Measurements from ENCODE around the gene TPRN.

Gene TPRN

GRCh38 chr9:137213160-137214060 is 12.9 kb upstream of the TPRN start:
- H3K27ac ChIP-seq: no peak overlapping the region
- DNase-seq (ENCODE audit: low read depth, low spot score): no peak

DNA sequence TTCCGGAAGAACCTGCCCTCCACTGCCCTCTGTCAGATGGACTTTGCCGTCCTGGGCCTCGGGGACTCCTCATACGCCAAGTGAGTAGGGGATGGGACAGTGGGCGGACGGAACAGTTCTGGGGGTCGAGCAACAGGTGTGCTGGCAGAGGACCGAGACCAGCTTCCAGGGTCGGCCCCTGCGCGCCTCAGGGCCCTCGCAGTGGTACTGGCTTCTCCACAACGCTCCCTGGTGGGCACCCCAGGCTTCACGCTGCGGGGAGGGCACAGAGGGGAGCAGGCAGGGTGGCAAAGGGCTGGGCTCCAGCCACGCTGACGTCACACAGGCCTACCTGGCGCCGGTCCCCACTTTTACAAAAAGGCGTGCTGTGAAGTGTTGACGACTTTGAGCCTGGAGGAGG is 12.0 kb upstream of the TPRN start:
- DNase-seq (ENCODE audit: low read depth, low spot score): no peak
- H3K27ac ChIP-seq: no peak overlapping the region

GRCh38 chr9:137211532-137211931 is 11.0 kb upstream of the TPRN start:
- H3K27ac ChIP-seq: no peak overlapping the region

DNA sequence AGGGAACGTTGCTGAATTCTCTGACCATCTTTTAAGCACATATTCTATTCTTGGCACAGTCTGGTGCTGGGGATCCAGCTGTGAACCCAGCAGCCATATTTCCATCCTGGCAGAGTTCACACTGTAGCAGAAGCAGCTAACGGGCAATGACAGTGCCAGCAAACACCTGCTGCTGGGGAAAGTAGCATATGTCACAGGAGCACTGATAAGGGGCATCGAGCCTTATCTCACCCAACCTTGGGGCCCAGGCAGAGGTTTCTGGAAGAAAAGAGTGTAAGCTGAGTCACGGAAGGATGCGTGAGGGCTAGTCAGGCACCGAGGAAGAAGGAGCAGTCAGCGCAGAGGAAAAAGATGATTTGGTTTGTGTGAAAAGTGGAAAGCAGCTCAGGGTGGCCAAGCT is 6.1 kb upstream of the TPRN start:
- H3K27ac ChIP-seq: no peak overlapping the region
- no peak for DNase-seq (ENCODE audit: low read depth, low spot score)

More at GRCh38 chr9:137211532-137211931, 11.0 kb upstream of the TPRN start:
- no peak for DNase-seq (ENCODE audit: low read depth, low spot score)

DNA sequence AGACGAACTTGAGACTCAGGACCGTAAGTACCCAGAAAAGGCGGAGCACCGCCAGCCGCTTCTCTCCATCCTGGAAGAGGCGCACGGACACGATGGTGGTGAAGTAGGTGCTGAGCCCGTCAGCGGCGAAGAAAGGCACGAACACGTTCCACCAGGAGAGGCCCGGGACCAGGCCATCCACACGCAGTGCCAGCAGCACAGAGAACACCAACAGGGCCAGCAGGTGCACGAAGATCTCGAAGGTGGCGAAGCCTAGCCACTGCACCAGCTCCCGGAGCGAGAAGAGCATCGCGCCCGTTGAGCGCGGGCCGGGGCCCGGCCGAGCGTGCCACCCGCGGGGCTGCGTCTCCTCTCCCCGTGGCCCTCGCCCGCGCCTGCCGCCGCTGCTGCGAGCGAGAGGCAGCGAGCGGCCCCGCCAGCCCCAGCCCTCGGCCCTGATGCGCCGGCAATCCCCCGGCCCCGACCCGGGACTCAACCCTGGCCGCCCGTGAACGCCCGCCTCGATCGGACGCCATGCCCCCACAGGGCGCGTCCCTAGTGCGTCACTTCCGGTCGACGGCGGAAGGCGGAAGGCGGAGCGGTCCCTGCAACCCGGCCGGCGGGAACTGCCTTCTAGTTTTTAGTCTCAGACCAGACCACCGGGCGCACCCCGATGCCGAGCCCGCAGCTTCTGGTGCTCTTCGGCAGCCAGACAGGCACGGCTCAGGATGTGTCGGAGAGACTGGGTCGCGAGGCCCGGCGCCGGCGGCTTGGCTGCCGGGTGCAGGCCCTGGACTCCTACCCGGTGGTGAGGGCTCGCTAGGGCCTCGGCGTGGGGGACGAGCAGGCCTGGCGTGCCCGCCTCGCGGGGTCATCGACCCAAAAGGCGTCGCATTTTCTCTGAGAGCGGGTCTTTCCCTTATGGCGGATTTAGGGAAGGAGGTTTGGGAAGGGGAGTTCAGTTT is 4.9 kb upstream of the TPRN start, which contains the start of the genes NDOR1 and TMEM203:
Gene NDOR1, plus strand, starts transcription at position 575 of the 944 bp plus-strand sequence. Its CDS starts 78 bp downstream, at position 653.
Gene TMEM203, minus strand, starts transcription at position 523 of the 944 bp plus-strand sequence. Its CDS starts 234 bp downstream, at position 289.
- peak within 1 kb of the TSS; percentile 57 for H3K27ac ChIP-seq

GRCh38 chr9:137204731-137205125 is 4.2 kb upstream of the TPRN start:
- DNase-seq (ENCODE audit: low read depth, low spot score): no peak
- peak overlapping the region; percentile 57 for H3K27ac ChIP-seq

More for the DNA sequence above, 4.9 kb upstream of the TPRN start, which contains the start of the genes NDOR1 and TMEM203:
- DNase-seq (ENCODE audit: low read depth, low spot score): peak; percentile 36

DNA sequence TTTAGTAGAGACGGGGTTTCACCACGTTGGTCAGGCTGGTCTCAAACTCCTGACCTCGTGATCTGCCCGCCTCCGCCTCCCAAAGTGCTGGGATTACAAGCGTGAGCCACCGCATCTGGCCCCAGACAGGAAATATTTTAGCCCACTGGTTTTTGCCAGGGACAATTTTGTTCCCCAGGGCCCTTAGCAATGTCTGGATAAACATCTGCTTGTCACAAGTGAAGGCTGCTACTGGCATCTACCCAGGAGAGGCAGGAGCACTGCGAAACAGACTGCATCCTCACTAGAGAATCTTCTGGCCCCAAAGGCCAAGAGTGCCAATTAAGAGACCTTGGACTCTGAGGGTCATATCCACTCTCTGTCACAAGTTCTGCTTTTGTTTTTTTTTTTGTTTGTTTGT is 2.4 kb upstream of the TPRN start:
- no peak for DNase-seq (ENCODE audit: low read depth, low spot score)
- no peak overlapping the region for H3K27ac ChIP-seq

- peak overlapping the region; percentile 36 for H3K27ac ChIP-seq
- DNase-seq (ENCODE audit: low read depth, low spot score): no peak
These were observed 796 bp upstream of the TPRN start for GRCh38 chr9:137201205-137201868.

- no peak overlapping the region for H3K27ac ChIP-seq
- no peak for DNase-seq (ENCODE audit: low read depth, low spot score)
These were observed 975 bp downstream of the TPRN start for GRCh38 chr9:137199411-137200121.

- H3K27ac ChIP-seq: no peak overlapping the region
- DNase-seq (ENCODE audit: low read depth, low spot score): no peak
These were observed 1.6 kb downstream of the TPRN start for GRCh38 chr9:137198902-137199283.

GRCh38 chr9:137198051-137198901 is 2.3 kb downstream of the TPRN start:
- no peak for DNase-seq (ENCODE audit: low read depth, low spot score)
- H3K27ac ChIP-seq: no peak overlapping the region

DNA sequence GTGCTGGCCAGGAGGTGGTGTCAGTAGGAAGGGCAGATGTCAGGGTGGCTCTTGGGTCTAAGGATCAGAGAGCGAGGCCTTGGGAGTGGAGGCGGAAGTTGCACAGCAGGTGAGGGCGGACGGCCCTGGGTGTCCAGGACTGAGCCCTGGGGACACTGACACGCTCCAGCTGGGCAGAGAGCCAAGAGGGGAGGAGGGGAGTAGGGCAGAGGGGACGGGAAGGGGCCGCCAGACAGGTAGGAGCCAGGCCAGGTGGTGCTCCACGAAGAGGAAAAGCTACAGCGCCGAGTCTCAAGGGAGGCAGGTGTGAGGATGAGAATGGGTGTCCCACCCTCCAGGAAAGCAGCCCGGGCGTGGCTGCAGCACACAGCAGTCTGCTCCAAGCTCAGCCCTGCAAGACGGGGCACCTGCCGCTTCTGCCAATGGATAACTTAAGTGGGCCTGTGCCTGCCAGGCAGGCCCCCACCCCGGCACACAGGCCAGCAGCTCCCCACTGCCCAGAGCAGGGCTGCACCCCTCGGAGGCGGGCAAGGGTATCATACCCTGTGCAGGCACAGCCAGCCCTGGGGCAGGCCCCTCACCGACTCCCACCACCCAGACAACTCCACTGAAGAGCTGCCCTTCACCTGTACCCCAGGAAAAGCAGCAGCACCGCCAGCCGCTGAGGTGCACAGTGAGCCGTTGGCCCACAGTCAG is 4.9 kb downstream of the TPRN start:
- no peak overlapping the region for H3K27ac ChIP-seq
- DNase-seq (ENCODE audit: low read depth, low spot score): no peak

DNA sequence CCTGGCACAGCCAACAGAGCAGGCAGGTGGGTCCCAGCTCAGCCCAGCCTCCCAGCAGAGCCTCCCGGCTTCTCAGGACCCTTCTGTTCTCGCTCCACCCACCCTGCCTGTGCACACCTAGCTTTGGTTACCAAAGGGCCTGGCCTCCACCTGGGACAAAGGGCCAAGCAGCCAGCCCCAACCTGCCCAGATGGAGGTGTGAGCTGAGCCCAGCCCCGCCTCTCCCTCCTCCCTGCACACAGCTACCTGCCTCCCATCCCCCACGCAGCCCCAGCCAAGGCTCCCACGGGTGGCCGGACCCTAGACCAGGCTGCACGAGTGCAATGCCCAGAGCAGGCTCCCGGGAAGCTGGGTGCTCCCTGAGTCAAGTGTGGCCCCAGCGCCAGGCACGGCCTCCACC is 5.6 kb downstream of the TPRN start:
- H3K27ac ChIP-seq: no peak overlapping the region
- no peak for DNase-seq (ENCODE audit: low read depth, low spot score)

- no peak for DNase-seq (ENCODE audit: low read depth, low spot score)
- no peak overlapping the region for H3K27ac ChIP-seq
These were observed 6.2 kb downstream of the TPRN start for GRCh38 chr9:137194388-137194787.

- no peak overlapping the region for H3K27ac ChIP-seq
- DNase-seq (ENCODE audit: low read depth, low spot score): no peak
These were observed 6.8 kb downstream of the TPRN start for GRCh38 chr9:137193771-137194170.

- H3K27ac ChIP-seq: no peak overlapping the region
- DNase-seq (ENCODE audit: low read depth, low spot score): no peak
These were observed 7.7 kb downstream of the TPRN start for GRCh38 chr9:137192859-137193258.

DNA sequence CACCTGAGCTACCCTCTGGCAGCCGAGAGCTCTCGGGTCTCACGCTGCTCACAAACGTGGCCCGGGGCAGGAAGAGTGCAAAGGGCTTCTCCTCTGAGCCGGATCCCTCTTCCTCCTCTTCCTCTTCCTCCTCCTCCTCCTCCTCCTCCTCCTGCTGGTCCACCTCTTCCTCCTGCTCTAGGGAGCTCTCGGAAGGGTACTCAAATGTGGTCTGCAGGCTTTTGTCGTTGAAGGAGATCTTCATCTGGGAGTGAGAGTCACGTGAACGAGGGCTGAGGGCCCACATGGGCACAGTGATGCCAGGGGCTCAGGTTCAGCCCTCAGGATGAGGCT is 8.1 kb downstream of the TPRN start:
- H3K27ac ChIP-seq: no peak overlapping the region
- no peak for DNase-seq (ENCODE audit: low read depth, low spot score)
